ENCODE data around the gene PDIA6. TPM values are rescaled to one million over a fixed set of nuclear protein-coding genes. Genes with fewer than 3 reads are reported as not detected.

Gene PDIA6
- total and polyA plus RNA-seq, 10 of the 15 experiments (the other 5 are each of a cell fraction or from before 2014, with no cell fraction given), result 148 to 526 (median 209) TPM

- TF ChIP-seq CTCF (IDR thresholded peaks at IDR 0.05 in 2 of 3, conservative IDR thresholded peaks at IDR 0.05 in 1 of 3; ENCODE audit: control insufficient read depth in 2 of 3, extremely low read depth in 1 of 3, insufficient read depth in 1 of 3, low read depth in 3 of 3, low read length in 3 of 3) (no peak), USF1 (IDR thresholded peaks at IDR 0.05; ENCODE audit: borderline replicate concordance, extremely low read length, insufficient read depth, low read depth, low read length) (no peak)
Measured at GRCh38 chr2:10831400-10831985, 18.9 kb upstream of the PDIA6 start (continued).

- no peaks in the 10 kb centered on the region for H3K79me2 ChIP-seq (ENCODE audit: control insufficient read depth, insufficient read depth, low read length)
- DNase-seq (ENCODE audit: low read depth, low spot score), result no peak
- CTCF ChIA-PET, result interaction anchor here (1.0 to 9.2 kb wide), 10 partner anchors 8 to 559 kb away, joined by 3 to 87 read pairs (median 5); a partner anchor contains a TSS
- RAD21 ChIA-PET (ENCODE audit: unreplicated experiment), result no interaction called here
- H3K27me3 ChIP-seq (replicated peaks in 1 of 2; ENCODE audit: control insufficient read depth in 2 of 2, insufficient read depth in 2 of 2, low read length in 1 of 2), result no peaks in the 10 kb centered on the region; a peak in 3 of 4 replicates
- H3K36me3 ChIP-seq (ENCODE audit: control insufficient read depth in 2 of 2, insufficient read depth in 2 of 2, low read length in 1 of 2), result no peaks in the 10 kb centered on the region
- 53% methylated on average over 30 of the region's 30 CpGs for WGBS (ENCODE audit: insufficient coverage, insufficient replicate concordance, low lambda C conversion rate, missing lambda C conversion rate)
- intact Hi-C loops (cut with micrococcal nuclease; ENCODE audit: unreplicated experiment) (loop anchor here (10.0 kb wide), 1 partner anchor 754 kb away; no protein-coding TSS in a partner anchor), in situ Hi-C loops (cut with MboI) (no loop called here)
- no peak overlapping the region for H3K4me2 ChIP-seq (ENCODE audit: control insufficient read depth, insufficient read depth)
- SMC1A ChIA-PET (ENCODE audit: uncharacterized antibody, unreplicated experiment), result interaction anchor here (1.4 kb wide), 1 partner anchor 70 kb away, joined by 7 read pairs; no protein-coding TSS in a partner anchor
- no TSS peak for BruUV-seq (replicated peaks)
- FAIRE-seq, result no peak
- no peaks in the 10 kb centered on the region for H3K9me3 ChIP-seq (replicated peaks; ENCODE audit: control insufficient read depth, insufficient read depth, low read length)
- H4K20me1 ChIP-seq (ENCODE audit: control insufficient read depth, insufficient read depth), result no peaks in the 10 kb centered on the region
- H3K9ac ChIP-seq (ENCODE audit: control insufficient read depth, insufficient read depth, low read length), result no peak overlapping the region
- H3K4me1 ChIP-seq (ENCODE audit: control insufficient read depth, insufficient read depth, low read length), result no peaks in the 10 kb centered on the region
- POLR2A ChIA-PET, result interaction anchor here (0.6 kb wide), 1 partner anchor 167 kb away, joined by 4 read pairs; no protein-coding TSS in a partner anchor
- H3K27ac ChIP-seq (ENCODE audit: control insufficient read depth, insufficient read depth), result no peak overlapping the region
- no peak overlapping the region for H3K4me3 ChIP-seq
- no peak for ATAC-seq
- no peak overlapping the region for H2AFZ ChIP-seq (ENCODE audit: control insufficient read depth, low read depth, low read length)
- TF ChIP-seq TCF7 (IDR thresholded peaks at IDR 0.05; ENCODE audit: borderline replicate concordance), result no peak
- TF ChIP-seq GABPA (IDR thresholded peaks at IDR 0.05; ENCODE audit: low read depth), result no peak
- no peak for TF ChIP-seq CTCF (IDR thresholded peaks at IDR 0.05 in 2 of 3, conservative IDR thresholded peaks at IDR 0.05 in 1 of 3; ENCODE audit: control insufficient read depth in 2 of 3, extremely low read depth in 1 of 3, insufficient read depth in 1 of 3, low read depth in 3 of 3, low read length in 3 of 3)
- no peak for TF ChIP-seq NFYB (IDR thresholded peaks at IDR 0.05; ENCODE audit: insufficient read depth, low read depth, low read length)
- TF ChIP-seq EZH2 (IDR thresholded peaks at IDR 0.05; ENCODE audit: borderline replicate concordance, control insufficient read depth, low read depth, low read length), result no peak
- TF ChIP-seq RB1 (IDR thresholded peaks at IDR 0.05; ENCODE audit: borderline replicate concordance), result no peak
- no peak for TF ChIP-seq ZBTB4 (CRISPR knock-in tag; IDR thresholded peaks at IDR 0.05)
- TF ChIP-seq SP1 (IDR thresholded peaks at IDR 0.05; ENCODE audit: low read depth, low read length), result no peak
Measured at GRCh38 chr2:10830641-10831399, 18.2 kb upstream of the PDIA6 start.

All from GM12878 (cell line).